IMR-90 (cell line): ENCODE data around the gene MEGF11. TPM values are rescaled to one million over a fixed set of nuclear protein-coding genes. Genes with fewer than 3 reads are reported as not detected.

Source experiments
- ATAC-seq: fragments of 200-7000 bp; cut with Tn5 transposase; 2 replicates; pipeline ENCODE4 v1.9.1; 2020; ENCODE audit warnings: low read depth, mild to moderate bottlenecking, moderate library complexity
- BruUV-seq: library from RNA; stranded (reverse); fragments of 400-500 nt; replicated peaks from 2 replicates; lab custom pipeline; 2021; lab: Mats Ljungman, UMichigan
- CTCF ChIA-PET: fragments of 300-600 bp; formaldehyde crosslinking; extraction: SDS; loops from one replicate; lab custom pipeline; 2021; ENCODE audit warnings: antibody characterized with exemption; lab: Yijun Ruan, JAX
- POLR2A ChIA-PET: fragments of 300-600 bp; sonication (Branson Sonifier 250); formaldehyde crosslinking; loops from one replicate; lab custom pipeline; 2022; ENCODE audit warnings: antibody characterized with exemption; ENCODE audit not compliant: unreplicated experiment; lab: Charles Lee
- DNase-seq: peaks from one replicate; pipeline ENCODE4 v3.0.0; 2013
- H2AFZ ChIP-seq: replicated peaks from 2 replicates; pipeline ENCODE3; 2013; ENCODE audit warnings: low read length, mild to moderate bottlenecking; ENCODE audit not compliant: poor library complexity
- H2AK5ac ChIP-seq: 2 replicates; pipeline ENCODE4 v1.6.1; 2013; ENCODE audit warnings: low read depth, low read length, inconsistent platforms
- H2AK9ac ChIP-seq: replicated peaks from 2 replicates; pipeline ENCODE3; 2013; ENCODE audit warnings: mild to moderate bottlenecking, low read depth, low read length, moderate library complexity; ENCODE audit not compliant: poor library complexity
- H2BK120ac ChIP-seq: 2 replicates; pipeline ENCODE4 v1.6.1; 2013; ENCODE audit warnings: low read depth, low read length, inconsistent platforms
- H2BK15ac ChIP-seq: 3 replicates; pipeline ENCODE4 v1.6.1; 2013; ENCODE audit warnings: low read depth, low read length, inconsistent platforms
- H2BK20ac ChIP-seq: 2 replicates; pipeline ENCODE4 v1.6.1; 2013; ENCODE audit warnings: low read depth, mild to moderate bottlenecking, inconsistent platforms, low read length, moderate library complexity
- H2BK5ac ChIP-seq: 2 replicates; pipeline ENCODE4 v1.6.1; 2013; ENCODE audit warnings: mild to moderate bottlenecking, low read depth, low read length, inconsistent platforms; ENCODE audit not compliant: poor library complexity, severe bottlenecking
- H3K14ac ChIP-seq: replicated peaks from 2 replicates; pipeline ENCODE4 v1.6.1; 2013; ENCODE audit warnings: low read depth, low read length, inconsistent platforms
- H3K18ac ChIP-seq: 2 replicates; pipeline ENCODE4 v1.6.1; 2013; ENCODE audit warnings: low read depth, low read length, control low read depth
- H3K23ac ChIP-seq: 2 replicates; pipeline ENCODE4 v1.6.1; 2013; ENCODE audit warnings: low read depth, low read length, inconsistent platforms
- H3K27ac ChIP-seq: 2 replicates; pipeline ENCODE4 v1.5.1; 2013; ENCODE audit warnings: mild to moderate bottlenecking, control low read depth, low read length; ENCODE audit not compliant: insufficient read depth
- H3K27me3 ChIP-seq: 2 replicates; pipeline ENCODE4 v1.6.1; 2013; ENCODE audit warnings: low read length; ENCODE audit not compliant: control insufficient read depth, insufficient read depth
- H3K36me3 ChIP-seq: 2 replicates; pipeline ENCODE4 v1.6.1; 2013; ENCODE audit warnings: low read length, mixed read lengths; ENCODE audit not compliant: control insufficient read depth, insufficient read depth
- H3K4ac ChIP-seq: 2 replicates; pipeline ENCODE4 v1.6.1; 2013; ENCODE audit warnings: low read depth, low read length, inconsistent platforms
- H3K4me1 ChIP-seq: 2 replicates; pipeline ENCODE4 v1.6.1; 2013; ENCODE audit warnings: low read length, mixed read lengths; ENCODE audit not compliant: control insufficient read depth, insufficient read depth
- H3K4me2 ChIP-seq: 2 replicates; pipeline ENCODE4 v1.6.1; 2013; ENCODE audit warnings: low read depth, mild to moderate bottlenecking, control low read depth, low read length, moderate library complexity
- H3K4me3 ChIP-seq: 2 replicates; pipeline ENCODE4 v1.5.1; 2013; ENCODE audit warnings: low read depth, mild to moderate bottlenecking, control low read depth, low read length, moderate library complexity; ENCODE audit not compliant: insufficient read depth
- H3K56ac ChIP-seq: 2 replicates; pipeline ENCODE4 v1.6.1; 2013; ENCODE audit warnings: low read length, inconsistent platforms; ENCODE audit not compliant: insufficient read depth; ENCODE audit errors: extremely low read depth
- H3K79me1 ChIP-seq, 2 experiments: 2 replicates each; pipeline ENCODE4 v1.6.1; 2013; ENCODE audit warnings: low read length in 2 of 2, inconsistent platforms in 1 of 2, low read depth in 1 of 2
- H3K9ac ChIP-seq: 2 replicates; pipeline ENCODE4 v1.6.1; 2013; ENCODE audit warnings: low read depth, low read length, control low read depth
- H3K9me1 ChIP-seq: 2 replicates; pipeline ENCODE4 v1.6.1; 2013; ENCODE audit warnings: low read length, inconsistent platforms; ENCODE audit not compliant: insufficient read depth
- H3K9me3 ChIP-seq: 2 replicates; pipeline ENCODE4 v1.6.1; 2013; ENCODE audit warnings: low read length; ENCODE audit not compliant: control insufficient read depth, insufficient read depth
- H4K20me1 ChIP-seq: 2 replicates; pipeline ENCODE4 v1.6.1; 2013; ENCODE audit warnings: low read length, inconsistent platforms; ENCODE audit not compliant: insufficient read depth
- H4K5ac ChIP-seq: 2 replicates; pipeline ENCODE4 v1.6.1; 2013; ENCODE audit warnings: mild to moderate bottlenecking, low read depth, low read length, control low read depth
- H4K8ac ChIP-seq, 2 experiments: 2 replicates each; pipeline ENCODE4 v1.6.1; 2013; ENCODE audit warnings: low read depth in 2 of 2, low read length in 2 of 2, control low read depth in 1 of 2, inconsistent platforms in 1 of 2
- H4K91ac ChIP-seq: 2 replicates; pipeline ENCODE4 v1.6.1; 2013; ENCODE audit warnings: low read depth, low read length, inconsistent platforms; ENCODE audit not compliant: insufficient read depth
- MAFK ChIP-seq: IDR thresholded peaks from 2 replicates; pipeline ENCODE4 v1.6.1; 2012; ENCODE audit warnings: low read depth, low read length, improper control_type of control experiment
- MAZ ChIP-seq: IDR thresholded peaks from 2 replicates; pipeline ENCODE4 v1.6.1; 2012; ENCODE audit warnings: low read depth, mild to moderate bottlenecking, low read length, improper control_type of control experiment, moderate library complexity, borderline replicate concordance
- POLR2A ChIP-seq: IDR thresholded peaks from 2 replicates; pipeline ENCODE4 v1.6.1; 2012; ENCODE audit warnings: mild to moderate bottlenecking, low read depth, low read length
- RCOR1 ChIP-seq: IDR thresholded peaks from 2 replicates; pipeline ENCODE4 v1.6.1; 2012; ENCODE audit warnings: mild to moderate bottlenecking, low read length, improper control_type of control experiment; ENCODE audit not compliant: insufficient replicate concordance
- RFX5 ChIP-seq: IDR thresholded peaks from 2 replicates; pipeline ENCODE4 v1.8.0; 2012; ENCODE audit warnings: low read depth, mild to moderate bottlenecking, low read length, moderate library complexity
- WGBS, 2 experiments: methylation state at CpG; one replicate each; pipeline versions ENCODE4 v1.1.5 to v1.1.7; 2013; ENCODE audit warnings: missing lambda C conversion rate in 2 of 2; ENCODE audit not compliant: insufficient read length in 1 of 2; ENCODE audit errors: extremely low coverage in 2 of 2; 5-methylcytosine and 5-hydroxymethylcytosine counted together
- dilution Hi-C: fragments of 300-500 bp; cut with HindIII; formaldehyde crosslinking; loops from one replicate; pipeline ENCODE4 v1.14.3; 2018; ENCODE audit warnings: low sequenced_read_pairs; ENCODE audit not compliant: unreplicated experiment
- in situ Hi-C: fragments of 300-500 bp; cut with MboI; formaldehyde crosslinking; loops from 3 replicates; pipeline ENCODE4 v1.14.3; 2019; ENCODE audit warnings: low sequenced_read_pairs, inconsistent platforms, mixed read lengths
- intact Hi-C: fragments of 100-400 bp; cut with micrococcal nuclease; formaldehyde crosslinking; loops from 2 replicates; pipeline ENCODE4 v1.10.0; 2022
- polyA plus RNA-seq, 3 experiments: library from polyadenylated mRNA; depleted of rRNA; stranded (reverse); fragments of >200 nt; gene quantifications; 2 replicates each; pipeline ENCODE4 v1.2.3, GENCODE V29; 2012; ENCODE audit warnings: low replicate concordance in 1 of 3
- total RNA-seq: library from RNA; depleted of rRNA; stranded (reverse); fragments of >200 nt; gene quantifications from 2 replicates; pipeline ENCODE4 v1.2.3, GENCODE V29; 2012
- TF ChIP-seq, protein P1 (sequence below): fragments of 150-350 bp; IDR thresholded peaks from 2 replicates; pipeline ENCODE4 v1.6.1; 2016; ENCODE audit warnings: low read depth, mild to moderate bottlenecking, low read length, moderate library complexity, borderline replicate concordance

MEGF11 gene
- total and polyA plus RNA-seq, 2 of the 4 experiments (the other 2 are of a cell fraction): not detected

DNA sequence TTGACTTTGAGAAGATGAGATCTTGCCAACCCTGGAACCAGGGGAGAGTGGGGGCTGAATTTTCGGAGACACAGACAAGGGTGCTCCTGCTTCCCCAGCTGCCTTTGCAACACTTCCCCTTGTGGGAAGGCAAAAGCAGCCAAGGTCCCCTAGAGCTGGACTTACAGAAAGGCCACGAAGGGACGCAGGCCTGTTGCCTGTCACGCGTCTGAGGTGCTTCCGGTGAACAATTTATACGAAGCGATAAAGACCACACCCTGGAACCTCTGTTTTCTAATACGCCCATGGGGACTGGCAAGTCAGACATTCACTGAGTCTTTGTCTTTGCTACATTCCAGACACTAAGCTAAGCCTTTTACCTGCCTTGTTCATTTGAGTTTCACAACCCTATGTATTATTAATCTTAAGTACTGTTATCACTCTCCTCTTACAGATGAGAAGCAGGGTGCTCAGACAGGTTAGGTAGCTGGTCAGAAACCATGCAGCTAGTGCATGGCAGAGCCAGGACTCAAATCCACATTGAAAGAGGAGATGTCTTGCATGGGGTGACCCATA, 13.2 kb downstream of the MEGF11 start (continued):
- no peak for TF ChIP-seq MAZ
- TF ChIP-seq, protein P1, sequence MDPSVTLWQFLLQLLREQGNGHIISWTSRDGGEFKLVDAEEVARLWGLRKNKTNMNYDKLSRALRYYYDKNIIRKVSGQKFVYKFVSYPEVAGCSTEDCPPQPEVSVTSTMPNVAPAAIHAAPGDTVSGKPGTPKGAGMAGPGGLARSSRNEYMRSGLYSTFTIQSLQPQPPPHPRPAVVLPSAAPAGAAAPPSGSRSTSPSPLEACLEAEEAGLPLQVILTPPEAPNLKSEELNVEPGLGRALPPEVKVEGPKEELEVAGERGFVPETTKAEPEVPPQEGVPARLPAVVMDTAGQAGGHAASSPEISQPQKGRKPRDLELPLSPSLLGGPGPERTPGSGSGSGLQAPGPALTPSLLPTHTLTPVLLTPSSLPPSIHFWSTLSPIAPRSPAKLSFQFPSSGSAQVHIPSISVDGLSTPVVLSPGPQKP: no peak
- TF ChIP-seq RFX5: no peak
- no peak for TF ChIP-seq POLR2A

DNA sequence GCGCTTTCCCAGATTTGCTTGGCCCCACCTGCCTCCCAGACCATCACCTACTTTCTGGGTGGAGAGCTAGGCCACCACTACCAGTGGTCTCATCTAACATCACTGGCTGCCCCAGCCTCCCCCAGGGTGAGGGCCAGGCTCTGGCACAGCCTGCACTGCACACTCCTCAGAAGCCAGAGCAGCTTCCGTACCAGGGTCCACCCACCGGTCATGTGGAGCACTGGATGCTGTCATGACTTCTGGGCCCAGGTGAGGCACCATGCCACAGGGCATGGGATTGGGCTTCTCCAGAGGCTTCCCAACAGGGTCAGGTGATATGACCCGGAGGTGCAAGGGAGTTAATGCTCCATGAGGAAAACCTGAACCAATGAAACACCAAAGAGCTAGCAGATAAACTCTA, 14.0 kb downstream of the MEGF11 start:
- Histone ChIP-seq H3K4ac (no peak overlapping the region), H2BK20ac (no peak overlapping the region), H2AK5ac (no peak overlapping the region), H3K9ac (no peak overlapping the region), H3K9me3 (no peaks in the 10 kb centered on the region), H3K18ac (no peak overlapping the region), H2BK120ac (no peak overlapping the region), H2BK5ac (no peak overlapping the region), H3K27me3 (peaks cover 56% of the 10 kb centered on the region), H4K20me1 (no peaks in the 10 kb centered on the region), H3K4me1 (no peaks in the 10 kb centered on the region), H3K9me1 (no peaks in the 10 kb centered on the region; the same call in 1 of the 2 replicates), H3K14ac (no peak overlapping the region), H3K27ac (no peak overlapping the region), H2AFZ (no peak overlapping the region), H4K8ac (no peak overlapping the region), H3K4me3 (no peak overlapping the region), H3K56ac (no peak overlapping the region), H3K4me2 (no peak overlapping the region), H4K91ac (no peak overlapping the region), H2BK15ac (no peak overlapping the region), H3K79me1 (no peaks in the 10 kb centered on the region), H3K23ac (no peak overlapping the region), H3K36me3 (no peaks in the 10 kb centered on the region), H2AK9ac (no peak overlapping the region), H4K5ac (no peak overlapping the region)
- dilution Hi-C loops: no loop called here
- DNase-seq (no peak), ATAC-seq (no peak)
- ChIA-PET CTCF (interaction anchor here (0.6 kb wide), 1 partner anchor 53 kb away, joined by 4 read pairs; no protein-coding TSS in a partner anchor), POLR2A (no interaction called here)
- no peak for TF ChIP-seq RFX5
- no peak for TF ChIP-seq MAFK
- no peak for TF ChIP-seq RCOR1
- BruUV-seq: no TSS peak
- in situ Hi-C loops: no loop called here
- WGBS, 2 experiments: no CpG with 5 or more reads among the region's 4 CpGs
- intact Hi-C loops: no loop called here
